OCI-LY7 (cell line): ENCODE measurements around the gene PFDN1. TPM values are rescaled to one million over a fixed set of nuclear protein-coding genes. Genes with fewer than 3 reads are reported as not detected.

Experiments used
- BruUV-seq: library from RNA; stranded (reverse); fragments of 400-500 nt; replicated peaks from 2 replicates; lab custom pipeline; 2021; lab: Mats Ljungman, UMichigan
- CTCF ChIA-PET: fragments of 300-600 bp; sonication (Branson Sonifier 250); formaldehyde crosslinking; loops from one replicate; lab custom pipeline; 2022; ENCODE audit warnings: antibody characterized with exemption; ENCODE audit not compliant: unreplicated experiment; lab: Charles Lee
- POLR2A ChIA-PET: fragments of 300-600 bp; sonication (Branson Sonifier 250); formaldehyde crosslinking; loops from one replicate; lab custom pipeline; 2022; ENCODE audit warnings: antibody characterized with exemption; lab: Charles Lee
- DNase-seq: peaks from one replicate; pipeline ENCODE4 v3.0.0-alpha.2; 2015; ENCODE audit warnings: low spot score
- H2AFZ ChIP-seq: fragments of 200-600 bp; sonication (generic), shearing (Covaris generic); 2 replicates; pipeline ENCODE4 v1.6.1; 2014; ENCODE audit warnings: mild to moderate bottlenecking, antibody characterized with exemption, low read length, moderate library complexity
- H3K27ac ChIP-seq: fragments of 200-600 bp; sonication (generic); 2 replicates; pipeline ENCODE4 v1.5.1; 2014; ENCODE audit warnings: mixed run types, low read depth, mild to moderate bottlenecking, moderate library complexity, low read length, inconsistent platforms; ENCODE audit not compliant: poor library complexity, severe bottlenecking
- H3K36me3 ChIP-seq: fragments of 200-600 bp; sonication (generic); 2 replicates; pipeline ENCODE4 v1.6.1; 2014; ENCODE audit warnings: mild to moderate bottlenecking, antibody characterized with exemption, low read length, moderate library complexity, mixed read lengths; ENCODE audit not compliant: insufficient read depth
- H3K4me1 ChIP-seq: fragments of 200-600 bp; sonication (generic); 2 replicates; pipeline ENCODE4 v1.5.1; 2014; ENCODE audit warnings: mild to moderate bottlenecking, low read length; ENCODE audit not compliant: insufficient read depth, poor library complexity, severe bottlenecking
- H3K4me2 ChIP-seq: fragments of 200-600 bp; sonication (generic); 2 replicates; pipeline ENCODE4 v1.6.1; 2014; ENCODE audit warnings: mild to moderate bottlenecking, low read length
- H3K4me3 ChIP-seq: fragments of 200-600 bp; sonication (generic); 2 replicates; pipeline ENCODE4 v1.5.1; 2014; ENCODE audit warnings: mild to moderate bottlenecking, low read depth, low read length; ENCODE audit not compliant: poor library complexity, severe bottlenecking
- H3K79me2 ChIP-seq: fragments of 200-600 bp; sonication (generic); 2 replicates; pipeline ENCODE4 v1.6.1; 2016; ENCODE audit warnings: low read depth, mild to moderate bottlenecking, low read length, moderate library complexity, mixed read lengths; ENCODE audit not compliant: insufficient read depth
- H3K9me2 ChIP-seq: fragments of 200-600 bp; sonication (generic); 2 replicates; pipeline ENCODE4 v1.6.1; 2016; ENCODE audit warnings: mild to moderate bottlenecking, low read length, mixed read lengths; ENCODE audit not compliant: insufficient read depth
- H3K9me3 ChIP-seq: fragments of 200-600 bp; sonication (generic); 2 replicates; pipeline ENCODE4 v1.6.1; 2014; ENCODE audit warnings: mild to moderate bottlenecking, mixed run types, low read length, mixed read lengths
- H4K20me1 ChIP-seq: fragments of 200-600 bp; sonication (generic); 2 replicates; pipeline ENCODE4 v1.6.1; 2014; ENCODE audit warnings: mild to moderate bottlenecking, antibody characterized with exemption, low read length, moderate library complexity, mixed read lengths; ENCODE audit not compliant: insufficient read depth
- CTCF ChIP-seq: fragments of 200-600 bp; sonication (generic); conservative IDR thresholded peaks from 2 replicates; pipeline ENCODE4 v1.5.1; 2014; ENCODE audit warnings: mild to moderate bottlenecking, antibody characterized with exemption, low read length, moderate library complexity, mixed read lengths
- EZH2phosphoT487 ChIP-seq: fragments of 200-600 bp; sonication (generic); IDR thresholded peaks from 2 replicates; pipeline ENCODE4 v1.6.1; 2018; ENCODE audit warnings: low read depth, borderline replicate concordance, mild to moderate bottlenecking, mixed run types, antibody characterized with exemption, low read length, moderate library complexity, mixed read lengths
- intact Hi-C: fragments of 100-400 bp; cut with micrococcal nuclease; formaldehyde crosslinking; loops from one replicate; pipeline ENCODE4 v1.10.0; 2022; ENCODE audit not compliant: unreplicated experiment
- total RNA-seq, 2 experiments: library from RNA; depleted of rRNA in 1 of 2; stranded (reverse); fragments of >200 nt in 1 of 2; shearing (Covaris generic) in 1 of 2; gene quantifications; 2 replicates each; pipeline ENCODE4 v1.2.3, GENCODE V29; 2014 to 2022

The PFDN1 gene
- total RNA-seq, 2 experiments from 2014 or later = 51.3 to 73.9 TPM

GRCh38 chr5:140243706-140244250 lies 59.1 kb downstream of the PFDN1 start:
- no peak for TF ChIP-seq EZH2phosphoT487
- TF ChIP-seq CTCF = no peak
- H3K79me2 ChIP-seq = no peaks in the 10 kb centered on the region
- no peak overlapping the region for H3K27ac ChIP-seq
- BruUV-seq = no TSS peak
- no peaks in the 10 kb centered on the region for H4K20me1 ChIP-seq
- no peaks in the 10 kb centered on the region for H3K9me2 ChIP-seq
- H2AFZ ChIP-seq = no peak overlapping the region
- intact Hi-C loops = loop anchor here (1.0 to 10.0 kb wide), 7 partner anchors 23 to 391 kb away; partner anchors contain the start of genes CD14, HBEGF, SRA1 and TMCO6
- peaks cover 17% of the 10 kb centered on the region for H3K36me3 ChIP-seq
- ChIA-PET POLR2A (interaction anchor here (0.6 to 5.6 kb wide), 12 partner anchors 12 to 194 kb away, joined by 3 to 58 read pairs (median 4); partner anchors contain the start of genes HBEGF and SLC4A9), CTCF (interaction anchor here (0.7 to 7.1 kb wide), 8 partner anchors 21 to 115 kb away, joined by 3 to 99 read pairs (median 10); partner anchors contain the start of gene HBEGF)
- no peaks in the 10 kb centered on the region for H3K9me3 ChIP-seq
- H3K4me3 ChIP-seq = no peak overlapping the region
- H3K4me2 ChIP-seq = no peak overlapping the region
- peaks cover 37% of the 10 kb centered on the region for H3K4me1 ChIP-seq
- no peak for DNase-seq

GRCh38 chr5:140242890-140243585 lies 59.9 kb downstream of the PFDN1 start:
- Histone ChIP-seq H4K20me1 (no peaks in the 10 kb centered on the region), H3K4me3 (no peak overlapping the region), H3K4me2 (no peak overlapping the region), H3K27ac (no peak overlapping the region), H3K9me2 (no peaks in the 10 kb centered on the region), H2AFZ (no peak overlapping the region), H3K4me1 (peaks cover 32% of the 10 kb centered on the region), H3K36me3 (peaks cover 17% of the 10 kb centered on the region), H3K79me2 (no peaks in the 10 kb centered on the region), H3K9me3 (no peaks in the 10 kb centered on the region)
- no peak for TF ChIP-seq CTCF
- TF ChIP-seq EZH2phosphoT487 = no peak
- BruUV-seq = no TSS peak
- CTCF ChIA-PET = interaction anchor here (1.2 to 7.1 kb wide), 4 partner anchors 11 to 115 kb away, joined by 3 to 99 read pairs (median 22); partner anchors contain the start of gene HBEGF
- intact Hi-C loops = loop anchor here (10.0 kb wide), 2 partner anchors 312 to 392 kb away; partner anchors contain the start of genes CD14, SRA1 and TMCO6
- POLR2A ChIA-PET = interaction anchor here (0.7 to 5.6 kb wide), 9 partner anchors 11 to 116 kb away, joined by 3 to 58 read pairs (median 5); partner anchors contain the start of gene HBEGF
- no peak for DNase-seq
